Common myeloid progenitor, CD34-positive (primary cell): ENCODE measurements around the gene CELA2A.
"Not testable (repeated sequence)": the region's sequence is repeated elsewhere in the genome, so short reads cannot be mapped to it uniquely, and the experiment has no call there.

Experiments
- CTCF ChIA-PET: fragments of 350-600 bp; sonication (Branson Sonifier 250); formaldehyde crosslinking; loops from one replicate; lab custom pipeline; 2021; ENCODE audit warnings: antibody characterized with exemption; lab: Charles Lee
- POLR2A ChIA-PET: fragments of 350-600 bp; sonication (Branson Sonifier 250); formaldehyde crosslinking; loops from one replicate; lab custom pipeline; 2021; ENCODE audit warnings: antibody characterized with exemption; lab: Charles Lee
- DNase-seq, 3 donors: peaks; one replicate each; pipeline versions ENCODE4 v3.0.0 to v3.0.0-alpha.2; 2013
- H3K27ac ChIP-seq, 2 experiments: 1 replicate in 1 of 2; 2 replicates in 1 of 2; pipeline ENCODE4 v1.7.0; 2013; ENCODE audit warnings: inconsistent platforms in 2 of 2, low read length in 2 of 2, mild to moderate bottlenecking in 2 of 2, low read depth in 1 of 2, moderate library complexity in 1 of 2; ENCODE audit not compliant: severe bottlenecking in 2 of 2, insufficient read depth in 1 of 2, poor library complexity in 1 of 2
- H3K27me3 ChIP-seq, 5 experiments: replicated peaks in 2 of 5; 1 replicate in 3 of 5; 2 replicates in 2 of 5; pipeline versions ENCODE4 v1.6.1 to v1.7.0; 2013; ENCODE audit warnings: low read length in 4 of 5, mild to moderate bottlenecking in 2 of 5, moderate library complexity in 2 of 5, inconsistent platforms in 1 of 5; ENCODE audit not compliant: insufficient read depth in 5 of 5, control insufficient read depth in 4 of 5
- H3K36me3 ChIP-seq, 4 experiments: 1 replicate in 2 of 4; 2 replicates in 2 of 4; pipeline versions ENCODE4 v1.6.1 to v1.7.0; 2013; ENCODE audit warnings: low read length in 3 of 4, control low read depth in 1 of 4, mild to moderate bottlenecking in 1 of 4; ENCODE audit not compliant: control insufficient read depth in 4 of 4, insufficient read depth in 4 of 4
- H3K4me1 ChIP-seq, 4 experiments: 1 replicate in 3 of 4; 2 replicates in 1 of 4; pipeline versions ENCODE4 v1.6.1 to v1.7.1; 2013; ENCODE audit warnings: low read length in 3 of 4, mild to moderate bottlenecking in 3 of 4, control low read depth in 1 of 4, inconsistent platforms in 1 of 4, moderate library complexity in 1 of 4; ENCODE audit not compliant: control insufficient read depth in 4 of 4, insufficient read depth in 4 of 4; ENCODE audit errors: control extremely low read depth in 1 of 4
- H3K4me3 ChIP-seq, 7 experiments: 1 replicate in 4 of 7; 2 replicates in 3 of 7; pipeline versions ENCODE4 v1.5.1 to v1.7.0; 2013; ENCODE audit warnings: mild to moderate bottlenecking in 7 of 7, low read length in 6 of 7, moderate library complexity in 6 of 7, inconsistent platforms in 2 of 7, low read depth in 2 of 7, control low read depth in 1 of 7; ENCODE audit not compliant: insufficient read depth in 4 of 7, control insufficient read depth in 1 of 7; ENCODE audit errors: extremely low read depth in 1 of 7
- H3K9me3 ChIP-seq, 5 experiments: 1 replicate in 4 of 5; 2 replicates in 1 of 5; pipeline versions ENCODE4 v1.6.1 to v1.7.1; 2013; ENCODE audit warnings: low read length in 4 of 5, mild to moderate bottlenecking in 2 of 5, inconsistent platforms in 1 of 5, low read depth in 1 of 5, moderate library complexity in 1 of 5; ENCODE audit not compliant: control insufficient read depth in 4 of 5, insufficient read depth in 2 of 5; ENCODE audit errors: control extremely low read depth in 1 of 5
- WGBS: methylation state at CpG from one replicate; pipeline ENCODE4 v1.1.5; 2013; ENCODE audit not compliant: insufficient coverage; 5-methylcytosine and 5-hydroxymethylcytosine counted together

CELA2A gene

DNA sequence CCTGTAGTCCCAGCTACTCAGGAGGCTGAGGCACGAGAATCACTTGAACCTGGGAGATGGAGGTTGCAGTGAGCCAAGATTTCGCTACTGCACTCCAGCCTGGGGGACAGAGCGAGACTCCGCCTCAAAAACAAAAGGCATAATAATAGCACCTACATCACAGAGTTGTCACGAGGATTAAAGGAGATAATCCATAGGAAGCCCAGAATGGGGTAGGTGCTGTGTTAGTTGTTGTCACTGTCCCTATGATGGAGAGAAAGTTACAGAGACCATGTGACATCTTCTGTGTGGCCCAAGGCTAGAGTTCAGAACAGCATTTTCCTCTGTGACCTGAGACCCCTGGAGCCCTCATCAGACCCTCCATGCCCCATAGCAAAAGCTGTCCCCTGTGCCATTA, 7.4 kb downstream of the CELA2A start:
- not testable (repeated sequence) for H3K4me3 ChIP-seq
- WGBS: 100% methylated on average over 1 of the region's 5 CpGs

DNA sequence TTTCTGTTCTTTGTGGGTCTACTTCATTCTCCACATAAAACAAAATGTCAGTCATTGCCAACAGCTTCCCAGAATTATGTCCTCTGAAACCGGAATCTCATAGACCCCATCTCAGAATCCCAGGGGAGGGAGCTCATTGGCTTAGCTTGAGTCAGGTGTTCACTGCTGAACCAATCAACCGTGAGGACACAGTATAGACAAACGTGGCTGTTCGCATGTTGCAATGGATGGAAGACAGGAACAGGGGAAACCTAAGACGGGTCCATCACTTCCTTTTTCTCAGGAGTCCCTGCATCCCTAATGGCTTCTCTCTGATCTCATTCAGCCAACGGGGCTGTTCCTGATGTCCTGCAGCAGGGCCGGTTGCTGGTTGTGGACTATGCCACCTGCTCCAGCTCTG, 9.1 kb downstream of the CELA2A start:
- ChIA-PET POLR2A (no interaction called here), CTCF (interaction anchor here (1.3 kb wide), 1 partner anchor 161 kb away, joined by 3 read pairs; no protein-coding TSS in a partner anchor)
- no peak overlapping the region for H3K27ac ChIP-seq
- H3K27me3 ChIP-seq: no peaks in the 10 kb centered on the region
- no peaks in the 10 kb centered on the region for H3K36me3 ChIP-seq
- H3K4me1 ChIP-seq: no peaks in the 10 kb centered on the region
- DNase-seq: no peak
- H3K4me3 ChIP-seq: no peak overlapping the region
- 82% methylated on average over 7 of the region's 7 CpGs for WGBS
- no peaks in the 10 kb centered on the region for H3K9me3 ChIP-seq

More for the DNA sequence above, 7.4 kb downstream of the CELA2A start:
- H3K27ac ChIP-seq, POLR2A ChIA-PET, CTCF ChIA-PET, H3K27me3 ChIP-seq, H3K4me1 ChIP-seq, H3K36me3 ChIP-seq, H3K9me3 ChIP-seq, DNase-seq: not testable (repeated sequence)

DNA sequence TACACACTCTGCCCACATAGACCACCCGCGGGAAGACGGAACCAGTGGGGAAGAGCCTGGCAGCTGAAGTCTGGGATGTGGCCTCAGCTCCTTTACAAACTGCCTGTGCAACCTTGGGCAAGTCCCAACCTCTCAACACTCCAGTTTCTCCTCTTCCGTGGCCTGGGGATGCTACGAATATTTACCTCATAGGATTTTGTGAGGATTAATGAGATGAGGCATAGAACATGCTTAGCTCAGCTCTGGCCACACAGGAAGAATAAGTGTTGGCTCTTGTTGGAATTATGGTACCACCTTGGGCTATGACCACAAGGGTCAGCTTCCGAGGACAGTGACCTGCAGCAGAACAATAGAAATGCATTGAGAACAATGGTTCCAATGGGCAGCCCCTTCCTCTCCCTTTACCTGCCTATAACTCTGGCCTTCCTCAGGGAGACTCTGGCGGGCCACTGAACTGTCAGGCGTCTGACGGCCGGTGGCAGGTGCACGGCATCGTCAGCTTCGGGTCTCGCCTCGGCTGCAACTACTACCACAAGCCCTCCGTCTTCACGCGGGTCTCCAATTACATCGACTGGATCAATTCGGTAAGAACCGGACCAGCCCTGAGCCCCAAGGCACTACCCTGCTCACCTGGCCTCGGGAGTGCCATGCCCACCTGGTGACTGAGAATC, 10.6 kb downstream of the CELA2A start:
- POLR2A ChIA-PET, H3K4me1 ChIP-seq, H3K36me3 ChIP-seq, H3K4me3 ChIP-seq, H3K27me3 ChIP-seq, H3K27ac ChIP-seq, CTCF ChIA-PET, H3K9me3 ChIP-seq, DNase-seq: not testable (repeated sequence)
- 97% methylated on average over 17 of the region's 22 CpGs for WGBS

DNA sequence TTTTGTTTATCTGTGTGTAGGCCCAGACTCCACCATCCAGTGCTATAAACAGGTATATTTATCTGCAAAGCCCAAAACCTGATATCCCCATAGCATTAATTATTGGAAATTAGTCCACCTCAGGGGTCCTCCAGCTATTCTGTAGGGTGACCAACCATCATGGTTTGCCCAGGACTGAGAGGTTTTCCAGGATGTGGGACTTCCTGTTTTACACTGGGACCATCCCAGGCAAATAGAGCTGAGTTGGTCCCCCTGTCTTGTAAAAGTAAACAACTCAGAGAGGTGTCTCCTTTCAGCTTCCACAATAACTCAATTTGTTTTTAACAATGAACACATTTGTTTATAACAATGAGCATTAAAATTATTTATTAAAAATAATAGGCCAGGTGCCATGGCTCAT, 11.6 kb downstream of the CELA2A start:
- no peak overlapping the region for H3K4me3 ChIP-seq
- CTCF ChIA-PET: no interaction called here
- H3K27me3 ChIP-seq: no peaks in the 10 kb centered on the region
- POLR2A ChIA-PET: no interaction called here
- H3K4me1 ChIP-seq: no peaks in the 10 kb centered on the region
- no peak overlapping the region for H3K27ac ChIP-seq
- H3K36me3 ChIP-seq: no peaks in the 10 kb centered on the region
- DNase-seq: no peak
- no peaks in the 10 kb centered on the region for H3K9me3 ChIP-seq

DNA sequence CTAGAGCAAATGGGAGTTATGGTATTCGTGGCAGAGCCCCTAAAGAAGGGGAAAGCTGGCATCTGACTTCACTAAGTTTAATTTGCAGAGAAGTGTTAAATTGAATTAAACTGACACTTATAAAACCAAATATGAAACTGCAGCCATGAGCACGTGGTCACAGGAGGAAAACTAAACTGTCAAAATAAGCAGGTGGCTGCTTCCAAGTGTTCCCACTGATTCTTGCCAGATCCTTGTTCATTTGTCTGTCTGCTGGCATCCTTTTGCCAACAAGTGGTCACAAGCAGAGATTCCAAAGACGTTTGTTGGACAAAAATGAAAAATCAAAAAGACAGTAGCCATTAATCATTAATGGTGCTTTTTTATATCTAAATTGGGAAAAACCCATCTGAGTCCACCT, 12.8 kb downstream of the CELA2A start:
- CTCF ChIA-PET: no interaction called here

DNA sequence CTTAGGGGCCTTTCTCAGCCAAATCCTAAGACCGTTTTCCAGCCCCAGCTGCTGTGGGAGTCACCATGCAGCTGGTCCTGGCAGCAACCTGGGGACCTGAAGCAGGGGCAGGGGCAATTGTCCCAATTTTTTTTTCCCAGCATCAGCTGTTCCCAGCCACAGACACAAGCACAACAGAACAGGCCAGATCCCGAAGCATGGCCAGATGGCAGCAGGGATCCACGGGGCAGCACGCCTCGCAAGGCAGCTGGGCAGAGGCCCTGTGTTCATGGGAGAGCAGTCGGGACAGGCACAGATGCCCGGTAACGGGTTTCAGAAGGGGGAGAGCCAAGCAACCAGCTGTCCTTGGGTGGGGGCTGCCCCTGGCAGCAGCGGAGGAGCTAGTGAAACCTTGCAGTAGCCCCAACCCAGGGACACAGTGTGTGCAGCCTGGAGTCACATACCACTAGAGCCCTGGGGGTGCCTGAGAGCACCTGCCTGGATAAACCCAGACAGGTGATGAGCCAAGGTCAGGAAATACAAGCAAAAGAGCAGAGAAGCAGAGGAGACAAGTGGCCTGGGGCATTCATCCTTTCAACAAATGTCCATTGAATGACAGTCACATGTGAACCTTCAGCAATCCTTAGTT, 13.4 kb downstream of the CELA2A start:
- H3K27me3 ChIP-seq, CTCF ChIA-PET, H3K4me3 ChIP-seq, H3K36me3 ChIP-seq, H3K27ac ChIP-seq, H3K4me1 ChIP-seq, DNase-seq, H3K9me3 ChIP-seq: not testable (repeated sequence)
- POLR2A ChIA-PET: interaction anchor here (0.6 kb wide), 1 partner anchor 20 kb away, joined by 3 read pairs; no protein-coding TSS in a partner anchor
- 91% methylated on average over 8 of the region's 9 CpGs for WGBS

More for the DNA sequence above, 12.8 kb downstream of the CELA2A start:
- POLR2A ChIA-PET: no interaction called here
- Histone ChIP-seq H3K27me3 (no peaks in the 10 kb centered on the region), H3K4me1 (no peaks in the 10 kb centered on the region), H3K36me3 (no peaks in the 10 kb centered on the region), H3K27ac (no peak overlapping the region), H3K9me3 (no peaks in the 10 kb centered on the region), H3K4me3 (no peak overlapping the region)
- DNase-seq: no peak
- 17% methylated on average over 1 of the region's 3 CpGs for WGBS

DNA sequence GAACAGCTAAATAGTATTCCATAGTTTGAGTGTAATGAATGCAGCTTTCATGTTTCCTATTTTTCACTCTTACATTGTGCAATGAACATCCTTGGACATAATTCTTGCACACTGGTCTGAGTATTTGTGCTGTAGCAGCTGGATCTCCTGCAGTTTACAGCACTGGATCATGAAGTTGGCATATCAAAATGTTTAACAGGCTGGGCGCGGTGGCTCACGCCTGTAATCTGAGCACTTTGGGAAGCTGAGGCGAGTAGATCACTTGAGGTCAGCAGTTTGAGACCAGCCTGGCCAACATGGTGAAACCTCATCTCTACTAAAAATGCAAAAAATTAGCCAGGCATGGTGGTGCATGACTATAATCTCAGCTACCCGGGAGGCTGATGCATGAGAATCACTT, 14.5 kb downstream of the CELA2A start:
- H3K36me3 ChIP-seq, H3K4me1 ChIP-seq, H3K4me3 ChIP-seq, H3K27ac ChIP-seq, H3K9me3 ChIP-seq, H3K27me3 ChIP-seq, CTCF ChIA-PET, DNase-seq: not testable (repeated sequence)
- POLR2A ChIA-PET: interaction anchor here (0.6 kb wide), 1 partner anchor 14 kb away, joined by 5 read pairs; no protein-coding TSS in a partner anchor
- WGBS: 100% methylated on average over 5 of the region's 5 CpGs
